ENCODE results near the gene LRRC9. TPM values are rescaled to one million over a fixed set of nuclear protein-coding genes. Genes with fewer than 3 reads are reported as not detected.
"Not testable (repeated sequence)": the region's sequence is repeated elsewhere in the genome, so short reads cannot be mapped to it uniquely, and the experiment has no call there.

LRRC9 gene
- total and polyA plus RNA-seq, 2 donors = under 0.01 TPM; not detected in 1

GRCh38 chr14:59936145-59936544, 16.2 kb downstream of the LRRC9 start:
- Histone ChIP-seq H3K36me3 (ENCODE audit: control insufficient read depth in 2 of 2, insufficient read depth in 2 of 2, low read length in 1 of 2) (no peaks in the 10 kb centered on the region), H3K4me3 (ENCODE audit: low read length in 2 of 2) (no peak overlapping the region), H3K4me1 (ENCODE audit: control insufficient read depth in 2 of 2, insufficient read depth in 2 of 2, low read length in 2 of 2) (no peaks in the 10 kb centered on the region), H3K27me3 (ENCODE audit: control insufficient read depth in 2 of 2, insufficient read depth in 1 of 2, low read length in 1 of 2) (no peaks in the 10 kb centered on the region), H3K9me3 (ENCODE audit: control insufficient read depth in 2 of 2, insufficient read depth in 1 of 2, low read length in 1 of 2) (no peaks in the 10 kb centered on the region), H3K27ac (ENCODE audit: low read depth in 1 of 2, low read length in 1 of 2) (no peak overlapping the region)
- no peak for DNase-seq (ENCODE audit: low read depth in 6 of 9, low spot score in 9 of 9)
- 89% methylated on average over 1 of the region's 1 CpG for WGBS

DNA sequence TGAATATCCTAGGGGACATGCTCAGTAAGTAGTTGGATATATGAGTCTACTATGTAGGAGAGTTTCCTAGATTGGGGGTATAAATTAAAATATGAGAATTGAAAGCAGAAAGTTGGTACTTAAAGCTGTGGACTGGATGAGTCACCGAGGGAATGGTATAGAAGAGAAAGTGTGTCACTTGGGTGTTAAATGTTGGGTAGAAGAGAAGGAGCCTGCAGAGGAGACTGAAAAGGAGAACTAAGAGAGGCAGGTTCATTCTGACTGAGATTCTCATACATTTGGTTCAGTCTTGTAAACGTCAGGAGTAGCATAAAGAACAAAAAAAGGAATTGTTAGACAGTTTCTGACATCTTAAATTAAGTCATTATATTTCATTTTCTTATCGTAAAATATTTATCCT, 19.9 kb downstream of the LRRC9 start:
- 83% methylated on average over 3 of the region's 3 CpGs for WGBS
- H3K27me3 ChIP-seq (ENCODE audit: control insufficient read depth in 2 of 2, insufficient read depth in 1 of 2, low read length in 1 of 2) = no peaks in the 10 kb centered on the region
- H3K4me3 ChIP-seq (ENCODE audit: low read length in 2 of 2) = no peak overlapping the region
- no peak overlapping the region for H3K27ac ChIP-seq (ENCODE audit: low read depth in 1 of 2, low read length in 1 of 2)
- no peaks in the 10 kb centered on the region for H3K4me1 ChIP-seq (ENCODE audit: control insufficient read depth in 2 of 2, insufficient read depth in 2 of 2, low read length in 2 of 2)
- DNase-seq (ENCODE audit: low read depth in 6 of 9, low spot score in 9 of 9) = no peak
- H3K9me3 ChIP-seq (ENCODE audit: control insufficient read depth in 2 of 2, insufficient read depth in 1 of 2, low read length in 1 of 2) = no peaks in the 10 kb centered on the region
- H3K36me3 ChIP-seq (ENCODE audit: control insufficient read depth in 2 of 2, insufficient read depth in 2 of 2, low read length in 1 of 2) = no peaks in the 10 kb centered on the region

- WGBS = 96% methylated on average over 10 of the region's 10 CpGs
- not testable (repeated sequence) for H3K27me3 ChIP-seq (ENCODE audit: control insufficient read depth in 2 of 2, insufficient read depth in 1 of 2, low read length in 1 of 2); H3K9me3 ChIP-seq (ENCODE audit: control insufficient read depth in 2 of 2, insufficient read depth in 1 of 2, low read length in 1 of 2); DNase-seq (ENCODE audit: low read depth in 6 of 9, low spot score in 9 of 9); H3K4me1 ChIP-seq (ENCODE audit: control insufficient read depth in 2 of 2, insufficient read depth in 2 of 2, low read length in 2 of 2); H3K27ac ChIP-seq (ENCODE audit: low read depth in 1 of 2, low read length in 1 of 2); H3K4me3 ChIP-seq (ENCODE audit: low read length in 2 of 2); H3K36me3 ChIP-seq (ENCODE audit: control insufficient read depth in 2 of 2, insufficient read depth in 2 of 2, low read length in 1 of 2)
These were observed 22.4 kb downstream of the LRRC9 start for GRCh38 chr14:59942296-59942862.

DNA sequence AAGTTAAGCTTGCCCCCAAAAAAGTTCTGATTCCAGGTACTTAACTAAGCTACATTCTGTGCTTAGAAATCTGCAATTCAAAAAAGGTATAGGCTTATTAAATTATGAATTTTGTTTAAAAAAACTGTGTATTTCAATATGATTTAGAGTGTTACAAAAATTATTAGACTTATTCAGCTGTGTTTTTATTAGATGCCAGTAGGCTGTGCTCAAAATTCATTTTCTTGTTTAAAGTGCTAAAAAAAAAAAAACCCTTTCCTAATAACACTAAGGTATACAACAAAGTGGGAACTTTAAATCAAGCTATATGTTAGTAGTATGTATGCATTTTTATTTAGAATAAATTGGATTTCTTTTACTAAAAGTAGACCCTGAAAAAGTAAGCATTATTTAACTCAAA, 25.0 kb downstream of the LRRC9 start:
- Histone ChIP-seq H3K36me3 (ENCODE audit: control insufficient read depth in 2 of 2, insufficient read depth in 2 of 2, low read length in 1 of 2) (no peaks in the 10 kb centered on the region), H3K27ac (ENCODE audit: low read depth in 1 of 2, low read length in 1 of 2) (no peak overlapping the region), H3K4me3 (ENCODE audit: low read length in 2 of 2) (no peak overlapping the region), H3K27me3 (ENCODE audit: control insufficient read depth in 2 of 2, insufficient read depth in 1 of 2, low read length in 1 of 2) (no peaks in the 10 kb centered on the region), H3K4me1 (ENCODE audit: control insufficient read depth in 2 of 2, insufficient read depth in 2 of 2, low read length in 2 of 2) (no peaks in the 10 kb centered on the region), H3K9me3 (ENCODE audit: control insufficient read depth in 2 of 2, insufficient read depth in 1 of 2, low read length in 1 of 2) (no peaks in the 10 kb centered on the region)
- DNase-seq (ENCODE audit: low read depth in 6 of 9, low spot score in 9 of 9) = no peak

GRCh38 chr14:59952141-59952540, 32.2 kb downstream of the LRRC9 start:
- not testable (repeated sequence) for H3K9me3 ChIP-seq (ENCODE audit: control insufficient read depth in 2 of 2, insufficient read depth in 1 of 2, low read length in 1 of 2); H3K4me1 ChIP-seq (ENCODE audit: control insufficient read depth in 2 of 2, insufficient read depth in 2 of 2, low read length in 2 of 2); DNase-seq (ENCODE audit: low read depth in 6 of 9, low spot score in 9 of 9); H3K4me3 ChIP-seq (ENCODE audit: low read length in 2 of 2); H3K27ac ChIP-seq (ENCODE audit: low read depth in 1 of 2, low read length in 1 of 2); H3K36me3 ChIP-seq (ENCODE audit: control insufficient read depth in 2 of 2, insufficient read depth in 2 of 2, low read length in 1 of 2); H3K27me3 ChIP-seq (ENCODE audit: control insufficient read depth in 2 of 2, insufficient read depth in 1 of 2, low read length in 1 of 2)
- WGBS = 98% methylated on average over 18 of the region's 30 CpGs

- H3K27ac ChIP-seq (ENCODE audit: low read depth in 1 of 2, low read length in 1 of 2); H3K27me3 ChIP-seq (ENCODE audit: control insufficient read depth in 2 of 2, insufficient read depth in 1 of 2, low read length in 1 of 2); H3K4me3 ChIP-seq (ENCODE audit: low read length in 2 of 2); DNase-seq (ENCODE audit: low read depth in 6 of 9, low spot score in 9 of 9); H3K9me3 ChIP-seq (ENCODE audit: control insufficient read depth in 2 of 2, insufficient read depth in 1 of 2, low read length in 1 of 2); H3K4me1 ChIP-seq (ENCODE audit: control insufficient read depth in 2 of 2, insufficient read depth in 2 of 2, low read length in 2 of 2); H3K36me3 ChIP-seq (ENCODE audit: control insufficient read depth in 2 of 2, insufficient read depth in 2 of 2, low read length in 1 of 2): not testable (repeated sequence)
- WGBS = 80% methylated on average over 4 of the region's 4 CpGs
These were observed 37.9 kb downstream of the LRRC9 start for GRCh38 chr14:59957890-59958289.

DNA sequence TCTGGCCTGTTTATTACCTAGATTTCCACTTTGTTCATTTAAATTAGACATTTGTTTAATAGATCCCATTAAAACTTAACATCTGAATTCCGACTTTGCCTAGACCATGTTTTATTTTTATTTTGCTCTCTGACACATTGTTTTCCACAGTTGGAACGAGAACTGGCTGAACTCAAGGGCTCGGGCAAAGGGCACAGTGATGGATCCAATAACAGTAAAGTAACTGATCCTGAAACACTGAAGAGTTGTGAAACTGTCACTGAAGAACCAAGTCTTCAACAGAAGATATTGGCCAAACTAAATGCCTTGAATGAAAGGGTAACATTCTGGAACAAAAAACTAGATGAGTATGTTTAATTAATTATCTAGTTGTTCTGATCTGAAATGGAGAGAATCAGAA, 39.7 kb downstream of the LRRC9 start:
- Histone ChIP-seq H3K36me3 (ENCODE audit: control insufficient read depth in 2 of 2, insufficient read depth in 2 of 2, low read length in 1 of 2) (no peaks in the 10 kb centered on the region), H3K4me3 (ENCODE audit: low read length in 2 of 2) (no peak overlapping the region)

DNA sequence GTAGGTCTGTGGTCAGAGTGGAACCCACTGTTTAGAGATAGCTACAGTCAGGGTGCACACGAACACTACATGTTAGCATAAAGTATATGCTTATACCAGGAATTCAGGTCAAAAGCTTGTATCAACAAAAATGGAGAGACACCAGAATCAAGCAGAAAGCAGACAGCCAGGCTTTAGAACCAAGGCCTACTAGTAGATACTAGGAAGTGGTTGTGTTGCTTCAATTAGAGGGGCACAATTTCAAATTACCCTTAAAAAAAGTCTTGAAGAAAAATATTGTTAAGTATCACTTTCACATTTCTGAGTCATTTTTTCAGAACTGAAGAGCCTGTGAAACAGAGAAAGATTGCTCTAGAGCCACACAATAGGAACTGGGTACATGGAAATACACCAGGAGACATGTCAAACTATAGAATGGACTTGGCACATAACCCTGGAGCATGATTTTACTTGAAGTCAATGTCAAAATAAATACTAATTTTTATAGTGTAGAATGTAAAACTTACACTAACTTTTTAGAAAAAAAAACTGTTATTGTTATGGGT, 41.6 kb downstream of the LRRC9 start:
- Histone ChIP-seq H3K27me3 (ENCODE audit: control insufficient read depth in 2 of 2, insufficient read depth in 1 of 2, low read length in 1 of 2) (no peaks in the 10 kb centered on the region), H3K36me3 (ENCODE audit: control insufficient read depth in 2 of 2, insufficient read depth in 2 of 2, low read length in 1 of 2) (no peaks in the 10 kb centered on the region), H3K4me3 (ENCODE audit: low read length in 2 of 2) (no peak overlapping the region), H3K9me3 (ENCODE audit: control insufficient read depth in 2 of 2, insufficient read depth in 1 of 2, low read length in 1 of 2) (peaks cover 0 to 5% of the 10 kb centered on the region in 2 donors), H3K27ac (ENCODE audit: low read depth in 1 of 2, low read length in 1 of 2) (no peak overlapping the region), H3K4me1 (ENCODE audit: control insufficient read depth in 2 of 2, insufficient read depth in 2 of 2, low read length in 2 of 2) (peaks cover 0 to 5% of the 10 kb centered on the region in 2 donors)
- no peak for DNase-seq (ENCODE audit: low read depth in 6 of 9, low spot score in 9 of 9)
- WGBS = 96% methylated on average over 1 of the region's 1 CpG

More for the DNA sequence above, 39.7 kb downstream of the LRRC9 start:
- 94% methylated on average over 3 of the region's 3 CpGs for WGBS
- DNase-seq (ENCODE audit: low read depth in 6 of 9, low spot score in 9 of 9) = no peak
- Histone ChIP-seq H3K27me3 (ENCODE audit: control insufficient read depth in 2 of 2, insufficient read depth in 1 of 2, low read length in 1 of 2) (no peaks in the 10 kb centered on the region), H3K9me3 (ENCODE audit: control insufficient read depth in 2 of 2, insufficient read depth in 1 of 2, low read length in 1 of 2) (peaks cover 0 to 5% of the 10 kb centered on the region in 2 donors), H3K4me1 (ENCODE audit: control insufficient read depth in 2 of 2, insufficient read depth in 2 of 2, low read length in 2 of 2) (peaks cover 0 to 3% of the 10 kb centered on the region in 2 donors), H3K27ac (ENCODE audit: low read depth in 1 of 2, low read length in 1 of 2) (no peak overlapping the region)

DNA sequence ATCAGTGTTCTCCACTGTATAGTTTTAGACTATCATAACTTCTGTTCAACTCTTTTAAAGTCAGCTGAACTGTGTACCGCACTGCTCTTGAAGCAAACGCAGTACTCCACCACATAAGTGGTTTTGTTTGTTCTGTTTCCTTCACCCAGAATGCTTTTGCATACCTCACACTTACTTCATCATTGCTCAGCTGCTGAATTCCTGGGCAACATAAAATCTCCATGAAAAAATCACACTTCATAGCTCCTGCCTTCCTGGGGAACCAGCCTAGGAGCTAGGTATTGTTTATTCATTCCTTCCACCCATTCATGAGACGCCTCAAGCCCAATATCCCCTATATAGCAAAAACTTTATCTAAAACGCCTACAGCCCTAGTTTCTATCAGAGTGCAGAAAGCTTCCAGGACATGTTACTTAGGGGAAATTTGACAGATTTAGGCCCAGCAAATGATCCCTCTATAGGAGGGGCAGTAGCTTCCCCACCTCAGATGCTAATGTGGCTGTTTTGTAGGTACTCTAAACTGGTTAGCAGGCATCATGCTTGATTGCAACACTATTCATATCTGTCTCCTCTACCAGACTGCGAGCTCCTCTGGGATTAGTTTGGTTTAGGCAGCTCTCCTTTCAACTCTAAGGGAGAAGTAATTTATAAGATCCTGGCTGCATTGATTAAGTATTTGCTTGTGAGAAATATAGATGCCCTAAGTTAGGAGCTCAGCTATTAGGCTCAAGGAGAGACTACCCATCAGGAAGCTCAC, 44.5 kb downstream of the LRRC9 start:
- Histone ChIP-seq H3K27ac (ENCODE audit: low read depth in 1 of 2, low read length in 1 of 2) (no peak overlapping the region), H3K4me1 (ENCODE audit: control insufficient read depth in 2 of 2, insufficient read depth in 2 of 2, low read length in 2 of 2) (peaks cover 0 to 5% of the 10 kb centered on the region in 2 donors), H3K36me3 (ENCODE audit: control insufficient read depth in 2 of 2, insufficient read depth in 2 of 2, low read length in 1 of 2) (no peaks in the 10 kb centered on the region), H3K9me3 (ENCODE audit: control insufficient read depth in 2 of 2, insufficient read depth in 1 of 2, low read length in 1 of 2) (no peaks in the 10 kb centered on the region), H3K4me3 (ENCODE audit: low read length in 2 of 2) (peak overlapping the region in 1 of 2 donors; percentile 57), H3K27me3 (ENCODE audit: control insufficient read depth in 2 of 2, insufficient read depth in 1 of 2, low read length in 1 of 2) (no peaks in the 10 kb centered on the region)
- WGBS = 71% methylated on average over 5 of the region's 5 CpGs
- DNase-seq (ENCODE audit: low read depth in 6 of 9, low spot score in 9 of 9) = peak in 4 of 9 donors; percentile 2 to 56 (median 6)

Data from thymus (tissue), 11 donors.